GM18867 (cell line): Measurements from ENCODE around the gene ACER2.
A peak's percentile ranks its signal among the peaks of the same experiment; 100 is the strongest.

Source experiments
- ATAC-seq: cut with Tn5 transposase; IDR thresholded peaks from one replicate; pipeline ENCODE4 v1.9.1; 2021; ENCODE audit warnings: mild to moderate bottlenecking, moderate library complexity; ENCODE audit not compliant: unreplicated experiment

The ACER2 gene

GRCh38 chr9:19481971-19482404, 73.2 kb downstream of the ACER2 start:
- no peak for ATAC-seq

GRCh38 chr9:19484699-19485098, 75.9 kb downstream of the ACER2 start:
- no peak for ATAC-seq

- ATAC-seq: no peak
Measured at GRCh38 chr9:19485193-19485592, 76.4 kb downstream of the ACER2 start.

GRCh38 chr9:19486803-19487202, 78.0 kb downstream of the ACER2 start:
- no peak for ATAC-seq

GRCh38 chr9:19488721-19489120, 79.9 kb downstream of the ACER2 start:
- ATAC-seq: no peak

- ATAC-seq: no peak
Measured at GRCh38 chr9:19490269-19490668, 81.5 kb downstream of the ACER2 start.

- ATAC-seq: no peak
Measured at GRCh38 chr9:19490828-19491227, 82.0 kb downstream of the ACER2 start.

GRCh38 chr9:19492775-19493173, 84.0 kb downstream of the ACER2 start:
- no peak for ATAC-seq

GRCh38 chr9:19493174-19493811, 84.5 kb downstream of the ACER2 start:
- peak; percentile 79 for ATAC-seq

GRCh38 chr9:19493876-19494275, 85.1 kb downstream of the ACER2 start:
- ATAC-seq: no peak

- ATAC-seq: no peak
Measured at GRCh38 chr9:19495186-19496028, 86.6 kb downstream of the ACER2 start.

- ATAC-seq: no peak
Measured at GRCh38 chr9:19496321-19497050, 87.7 kb downstream of the ACER2 start.

- ATAC-seq: no peak
Measured at GRCh38 chr9:19497276-19497675, 88.5 kb downstream of the ACER2 start.

- no peak for ATAC-seq
Measured at GRCh38 chr9:19498015-19498414, 89.2 kb downstream of the ACER2 start.
